GM18526 (cell line): Measurements from ENCODE around the gene CLCN4.

Source experiments
- POLR2A ChIP-seq: IDR thresholded peaks from 3 replicates; pipeline ENCODE4 v1.6.1; 2011; ENCODE audit not compliant: insufficient read length; ENCODE audit errors: extremely low read depth

Gene CLCN4

DNA sequence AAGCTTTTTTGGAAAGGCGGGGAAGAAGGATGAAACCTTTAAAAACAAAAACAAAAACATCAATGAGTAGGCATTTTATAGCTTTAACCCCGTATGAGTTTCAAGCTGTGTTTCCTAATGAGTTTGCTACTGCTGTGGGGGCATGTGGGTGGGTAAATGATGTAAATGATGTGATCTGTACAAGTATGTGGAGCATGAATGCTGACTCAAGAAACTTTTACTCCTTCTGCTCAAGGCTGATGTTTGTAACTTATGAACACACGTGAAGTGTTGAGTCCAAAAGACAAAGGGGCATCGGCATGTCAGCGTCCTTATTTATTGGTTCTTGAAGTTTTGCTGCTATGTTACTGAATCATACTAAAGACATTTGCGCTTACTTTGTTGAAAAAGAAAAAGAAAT, 76.9 kb downstream of the CLCN4 start:
- TF ChIP-seq POLR2A: no peak

DNA sequence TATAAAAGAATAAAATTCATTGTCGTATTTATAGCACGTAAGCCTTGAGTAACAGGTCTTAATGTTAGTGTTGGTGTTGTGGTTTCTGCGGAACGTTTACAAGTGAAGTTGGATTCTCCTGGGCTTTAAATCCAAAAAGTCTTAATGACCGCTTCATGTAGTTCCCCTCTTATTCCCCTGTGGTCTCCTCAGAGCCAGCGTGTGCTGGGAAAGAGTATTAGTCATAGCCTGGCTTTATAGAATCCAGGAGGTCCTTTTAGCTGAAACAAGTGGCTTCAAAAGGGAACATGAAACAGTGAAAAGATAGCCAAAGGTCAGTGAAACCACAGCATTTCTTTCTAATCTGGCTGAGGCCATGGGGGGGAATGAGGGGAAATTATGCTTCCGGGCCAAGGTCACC, 79.1 kb downstream of the CLCN4 start:
- TF ChIP-seq POLR2A: no peak

DNA sequence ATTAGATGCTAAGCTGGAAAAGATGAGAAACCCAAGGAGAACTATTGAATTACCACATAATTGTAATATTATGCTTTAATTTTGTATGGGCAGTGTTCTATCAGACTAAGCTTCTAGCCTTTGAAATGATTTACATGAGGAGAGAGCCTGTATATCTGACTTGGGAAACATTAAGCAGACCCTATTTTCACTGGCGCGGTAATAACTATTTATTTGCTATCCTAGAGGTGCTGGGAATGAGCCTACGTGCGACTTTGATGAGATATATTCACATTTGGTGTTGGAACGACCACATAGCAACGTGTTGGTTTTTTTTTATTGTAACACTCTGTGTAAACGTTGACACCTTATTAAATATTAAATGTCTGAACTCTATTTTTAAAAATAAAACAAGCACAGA, 80.5 kb downstream of the CLCN4 start:
- TF ChIP-seq POLR2A: no peak

DNA sequence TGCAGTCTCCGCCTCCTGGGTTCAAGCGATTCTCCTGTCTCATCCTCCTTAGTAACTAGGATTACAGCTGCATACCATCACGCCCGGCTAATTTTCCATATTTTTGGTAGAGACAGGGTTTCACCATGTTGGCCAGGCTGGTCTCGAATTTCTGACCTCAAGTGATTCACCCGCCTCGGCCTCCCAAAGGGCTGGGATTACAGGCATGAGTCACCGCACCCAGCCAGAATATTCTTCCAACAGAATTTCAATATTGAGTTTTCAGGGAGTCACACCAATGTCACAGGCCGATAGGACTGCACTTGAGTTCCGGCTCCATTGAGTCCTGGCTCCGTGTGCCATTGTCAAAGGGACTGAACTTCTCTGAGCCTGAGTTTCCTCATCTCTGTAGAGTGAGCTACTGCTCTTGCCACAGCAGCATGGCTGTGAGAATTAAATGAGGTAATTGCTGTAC, 82.9 kb downstream of the CLCN4 start:
- no peak for TF ChIP-seq POLR2A

DNA sequence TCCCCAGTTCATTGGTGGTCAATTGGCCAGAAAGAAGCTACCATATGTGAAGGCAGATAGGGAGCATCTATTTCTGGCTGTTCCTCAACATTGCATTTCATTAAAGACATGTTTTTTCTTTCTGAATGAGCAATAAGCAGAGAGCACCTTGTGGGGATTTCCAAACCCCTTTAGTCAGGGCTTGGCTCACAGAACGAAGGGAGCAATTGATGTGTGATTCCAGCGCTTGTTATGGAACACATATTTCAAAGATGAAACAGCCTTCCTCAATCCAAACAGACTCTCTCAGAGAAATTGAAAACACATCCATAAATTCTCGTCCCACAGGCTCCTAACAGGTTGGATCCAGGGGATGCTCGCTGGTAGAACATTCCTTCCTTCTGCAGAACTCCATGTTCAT, 84.1 kb downstream of the CLCN4 start:
- TF ChIP-seq POLR2A: no peak

DNA sequence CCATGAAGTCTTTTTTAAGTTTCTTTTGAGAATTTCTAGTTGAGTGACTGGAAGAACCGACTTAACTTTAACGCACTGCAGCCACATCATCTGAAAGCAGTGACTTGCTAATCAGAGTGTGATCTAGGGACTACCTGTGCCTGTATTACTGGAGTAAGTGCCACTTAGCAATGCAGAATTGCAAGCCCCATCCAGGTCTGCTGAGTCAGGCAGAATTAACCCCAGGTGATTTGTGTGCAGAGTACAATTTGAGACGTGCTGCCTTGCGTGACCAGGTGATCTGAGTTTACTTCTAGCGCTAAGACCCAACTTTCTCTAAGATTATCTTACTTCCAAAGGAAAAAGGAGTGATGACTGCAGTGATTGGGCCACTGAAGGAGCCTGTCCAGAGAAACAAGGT, 85.3 kb downstream of the CLCN4 start:
- TF ChIP-seq POLR2A: no peak

DNA sequence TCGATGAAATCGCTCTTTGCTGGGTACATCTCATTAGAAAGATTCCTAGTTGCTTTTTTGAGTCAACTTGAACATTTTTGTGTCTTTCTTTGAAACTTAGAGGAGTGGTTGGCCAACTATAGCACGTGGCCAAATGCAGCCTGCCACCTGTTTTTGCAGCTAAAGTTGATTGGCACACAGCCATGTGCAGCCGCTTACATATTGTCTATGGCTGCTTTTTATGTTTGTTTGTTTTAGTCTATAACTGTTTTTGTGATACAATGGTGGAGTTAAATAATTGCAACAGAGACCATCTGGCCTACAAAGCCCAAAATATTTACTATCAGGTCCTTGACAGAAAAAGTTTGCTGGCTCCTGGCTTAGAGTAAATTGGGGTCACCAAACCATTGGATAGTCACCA, 86.3 kb downstream of the CLCN4 start:
- TF ChIP-seq POLR2A: no peak

DNA sequence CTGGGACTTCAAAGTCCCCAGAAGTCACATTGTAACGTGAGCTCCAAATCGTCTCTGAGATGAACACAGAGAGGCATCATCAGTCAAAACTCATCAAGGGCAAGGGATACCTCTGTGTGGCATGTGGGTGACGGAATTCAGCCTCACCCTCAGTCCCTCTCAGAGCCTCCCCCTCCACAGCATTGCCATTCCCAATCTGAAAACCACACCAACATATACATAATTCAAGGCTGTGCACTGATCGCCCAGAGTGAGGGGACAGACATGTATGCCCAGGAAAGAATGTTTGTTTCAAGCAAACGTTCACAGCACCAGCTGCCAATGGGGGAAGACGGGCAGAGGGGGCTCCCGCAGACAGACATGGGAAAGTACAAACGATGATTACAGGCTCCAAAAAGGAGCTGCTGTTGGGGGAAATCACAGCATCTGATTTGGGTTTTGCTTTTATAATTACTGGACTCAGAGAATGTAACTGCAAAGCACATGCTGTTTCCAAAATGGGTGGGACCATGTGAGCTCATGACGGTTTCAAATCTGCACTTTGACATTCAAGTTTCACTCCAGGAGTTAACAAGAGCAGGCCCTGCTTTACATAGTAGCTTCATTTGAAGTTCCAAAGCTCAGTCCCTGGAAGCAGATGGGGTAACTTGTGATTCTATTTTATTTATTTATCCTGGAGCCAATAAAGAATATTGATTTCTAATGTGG, 88.3 kb downstream of the CLCN4 start:
- TF ChIP-seq POLR2A: no peak

DNA sequence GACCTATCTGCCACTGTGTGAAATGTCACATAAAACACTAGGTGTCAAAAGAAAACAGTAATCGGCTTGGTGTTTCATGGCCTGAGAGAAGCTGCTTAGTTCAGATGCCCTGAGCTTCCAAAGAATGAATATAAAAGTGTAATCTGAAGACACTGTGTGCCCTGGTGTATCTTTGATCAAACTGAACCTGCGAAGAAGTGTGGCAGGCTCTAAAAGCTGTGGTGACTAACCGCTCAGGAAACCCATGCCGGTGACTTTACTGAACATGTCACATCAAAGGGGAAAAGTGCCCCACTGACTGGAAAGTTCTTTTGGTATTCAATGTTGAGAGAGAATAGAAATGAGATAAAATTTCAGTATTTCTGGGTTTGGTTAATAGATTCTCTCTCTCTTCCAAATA, 89.1 kb downstream of the CLCN4 start:
- no peak for TF ChIP-seq POLR2A

DNA sequence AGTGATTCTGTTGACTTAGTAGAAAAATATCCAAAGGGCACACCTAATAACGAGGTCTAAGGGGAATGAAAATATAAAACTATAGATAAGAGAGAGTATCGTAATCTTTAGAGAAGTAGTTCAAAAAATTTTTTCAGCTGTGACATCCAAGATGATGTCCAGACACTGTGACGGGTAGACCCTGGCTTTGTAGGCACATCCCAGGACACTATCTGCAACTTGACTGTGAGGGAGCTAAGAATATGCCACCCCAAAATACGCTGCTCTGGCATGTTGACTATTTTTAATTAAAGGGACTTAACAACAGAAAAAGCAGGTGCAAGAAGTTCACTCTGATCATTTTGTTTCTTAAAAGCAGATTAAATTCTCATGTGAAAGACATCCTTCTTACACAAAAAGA, 89.5 kb downstream of the CLCN4 start:
- no peak for TF ChIP-seq POLR2A

DNA sequence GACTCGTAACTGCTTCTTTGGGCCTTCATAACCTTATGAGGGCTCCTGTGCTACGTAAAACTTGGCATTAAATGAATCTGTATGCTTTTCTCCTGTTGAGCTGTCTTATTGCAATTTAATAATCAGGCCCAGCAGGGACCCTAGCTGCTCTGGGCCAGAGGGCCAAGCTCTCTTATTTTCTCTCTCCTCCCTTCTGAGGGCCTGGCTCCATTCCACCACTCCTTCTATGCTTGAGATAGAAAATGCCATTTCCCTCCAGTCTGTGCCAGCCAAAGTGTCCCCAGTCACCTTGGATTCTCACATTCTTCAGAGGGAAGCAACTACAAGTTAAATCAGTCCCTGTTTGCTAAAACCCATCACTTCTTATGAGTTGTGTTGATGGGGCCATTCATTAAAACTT, 90.1 kb downstream of the CLCN4 start:
- TF ChIP-seq POLR2A: no peak

DNA sequence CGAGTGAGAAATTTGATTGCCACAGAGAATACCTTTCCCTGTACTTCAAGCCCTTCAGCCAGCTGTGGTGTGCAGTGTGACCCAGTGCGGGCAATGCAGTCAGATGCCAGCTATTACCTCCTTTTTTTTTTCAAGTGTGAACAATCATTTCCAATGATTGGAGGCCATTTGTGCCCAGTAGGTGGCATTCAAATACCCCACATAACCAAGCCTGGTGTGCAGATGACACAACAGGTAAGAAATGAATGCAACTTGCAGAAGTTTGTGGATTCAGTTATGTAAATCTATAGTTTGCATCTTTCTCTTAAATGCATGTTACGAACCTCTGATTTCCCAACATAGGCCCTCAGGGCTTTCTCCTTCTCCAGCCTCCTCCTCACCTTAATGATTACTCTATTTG, 98.0 kb downstream of the CLCN4 start:
- no peak for TF ChIP-seq POLR2A

DNA sequence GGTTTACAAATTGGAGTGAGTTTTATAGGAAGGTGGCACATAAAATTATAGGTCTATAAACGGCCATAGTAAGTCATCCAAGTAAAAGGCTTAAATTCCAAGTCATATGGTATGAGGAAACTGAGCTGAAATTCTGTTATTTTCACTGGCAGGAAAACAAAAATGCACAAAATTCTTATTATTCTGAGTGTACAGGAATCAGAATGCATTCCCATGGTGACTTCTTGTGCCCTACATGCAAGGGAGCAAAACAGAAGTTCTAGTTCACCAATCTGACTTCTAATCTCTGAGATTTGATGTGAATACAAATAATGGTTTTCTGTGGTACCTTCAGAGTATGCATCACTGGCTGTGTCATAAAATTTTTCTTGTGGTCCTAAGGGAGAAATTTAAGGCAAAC, 102.9 kb downstream of the CLCN4 start:
- TF ChIP-seq POLR2A: no peak

DNA sequence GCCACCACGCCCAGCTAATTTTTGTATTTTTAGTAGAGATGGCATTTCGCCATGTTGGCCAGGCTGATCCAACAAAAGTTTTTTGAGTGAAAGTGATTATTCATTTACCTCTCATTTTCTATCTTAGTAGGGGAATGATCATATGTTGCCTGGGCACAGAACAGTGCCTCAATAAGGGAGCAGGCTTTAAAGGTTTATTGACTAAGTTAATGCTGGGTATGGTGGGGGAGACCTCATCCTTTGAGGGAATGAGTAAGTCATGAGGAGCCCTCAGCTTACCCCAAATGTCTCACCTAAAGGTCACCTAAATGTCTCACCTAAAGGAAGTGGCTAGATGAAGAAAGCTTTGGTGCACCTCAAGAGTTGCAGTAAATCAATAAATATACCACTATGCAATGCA, 109.0 kb downstream of the CLCN4 start:
- TF ChIP-seq POLR2A: no peak

DNA sequence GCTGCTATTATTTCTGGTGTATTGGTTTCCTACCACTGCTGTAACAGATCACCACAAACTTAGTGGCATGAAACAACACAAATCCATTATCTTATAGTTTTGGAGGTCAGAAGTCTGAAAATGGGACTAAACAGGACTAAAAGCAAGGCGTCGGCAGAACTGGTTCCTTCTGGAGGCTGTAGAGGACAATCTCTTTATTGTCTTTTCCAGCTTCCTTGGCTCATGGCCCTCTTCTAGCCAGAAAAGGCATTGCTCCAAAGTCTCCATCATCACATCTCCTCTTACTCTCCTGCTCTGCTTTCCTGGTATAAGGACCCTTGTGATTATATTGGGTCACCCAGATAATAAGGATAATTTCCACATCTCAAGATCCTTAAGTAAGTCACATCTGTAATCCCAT, 121.9 kb downstream of the CLCN4 start:
- no peak for TF ChIP-seq POLR2A

DNA sequence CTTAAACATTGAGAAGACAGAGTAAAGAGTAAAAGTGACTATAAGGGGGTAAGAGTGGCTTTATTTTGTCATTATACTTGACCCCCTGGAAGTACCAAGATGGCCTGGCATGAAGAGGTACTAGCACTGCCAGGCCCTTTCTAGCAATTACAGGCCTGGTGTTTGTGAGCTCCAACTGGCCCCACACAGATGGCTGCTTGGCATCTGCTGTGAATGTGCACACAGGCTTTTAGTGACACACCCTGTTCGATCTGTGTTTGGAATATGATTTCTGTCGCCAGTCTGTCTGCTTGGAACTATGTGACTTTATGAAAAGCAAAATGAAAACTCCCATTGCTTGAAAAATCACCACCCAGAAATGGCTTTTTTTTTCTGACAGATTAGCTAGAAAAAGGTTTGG, 123.3 kb downstream of the CLCN4 start:
- no peak for TF ChIP-seq POLR2A

DNA sequence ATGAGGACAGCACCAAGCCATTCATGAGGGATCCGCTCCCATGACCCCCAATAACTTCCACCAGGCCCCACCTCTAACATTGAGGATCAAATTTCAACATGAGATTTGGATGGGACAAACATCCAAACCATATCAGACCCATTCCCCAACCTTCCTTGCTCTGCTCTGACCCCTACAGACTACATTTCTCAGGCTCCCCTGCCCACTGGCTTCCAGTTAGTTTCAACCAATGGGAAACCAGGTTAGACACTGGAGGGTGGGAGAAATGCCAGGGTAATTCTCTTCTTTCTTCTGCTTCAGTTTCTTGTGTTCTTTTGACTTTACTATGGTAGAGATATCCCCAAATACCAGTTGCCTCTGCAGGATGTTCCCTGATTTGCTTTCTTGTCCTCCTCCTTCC, 125.7 kb downstream of the CLCN4 start:
- TF ChIP-seq POLR2A: no peak
